Neural cell (in vitro differentiated cells): ENCODE measurements around the gene MIF. TPM values are rescaled to one million over a fixed set of nuclear protein-coding genes. Genes with fewer than 3 reads are reported as not detected.

Experiments used
- H2AFZ ChIP-seq: fragments of 200-600, 300-800 bp; sonication (generic), shearing (Covaris generic); 2 replicates; pipeline ENCODE4 v1.6.0; 2014; ENCODE audit warnings: low read depth, mild to moderate bottlenecking, antibody characterized with exemption, low read length, moderate library complexity
- H3F3A ChIP-seq: fragments of 200-600 bp; shearing (Covaris generic); 2 replicates; pipeline ENCODE4 v1.6.1; 2016; ENCODE audit warnings: mild to moderate bottlenecking, moderate library complexity, mixed read lengths, antibody characterized with exemption, low read length; ENCODE audit not compliant: insufficient read depth, poor library complexity, severe bottlenecking
- H3K27ac ChIP-seq: fragments of 200-600, 300-800 bp; sonication (generic), shearing (Covaris generic); 2 replicates; pipeline ENCODE4 v1.5.1; 2014; ENCODE audit warnings: mild to moderate bottlenecking, low read length, moderate library complexity
- H3K27me3 ChIP-seq: fragments of 300-800, 200-600 bp; sonication (generic), shearing (Covaris generic); 2 replicates; pipeline ENCODE4 v1.6.0; 2014; ENCODE audit warnings: mild to moderate bottlenecking, low read depth, low read length, moderate library complexity; ENCODE audit not compliant: insufficient read depth
- H3K36me3 ChIP-seq: fragments of 300-800, 200-600 bp; sonication (generic), shearing (Covaris generic); 2 replicates; pipeline ENCODE4 v1.5.1; 2014; ENCODE audit warnings: mild to moderate bottlenecking, antibody characterized with exemption, low read length, moderate library complexity; ENCODE audit not compliant: insufficient read depth
- H3K4me2 ChIP-seq: fragments of 300-800, 200-600 bp; sonication (generic), shearing (Covaris generic); 2 replicates; pipeline ENCODE4 v1.6.0; 2014; ENCODE audit warnings: mild to moderate bottlenecking, low read length
- H3K4me3 ChIP-seq: fragments of 300-800, 200-600 bp; sonication (generic), shearing (Covaris generic); 2 replicates; pipeline ENCODE4 v1.5.1; 2014; ENCODE audit warnings: mild to moderate bottlenecking, low read length, moderate library complexity
- H3K79me2 ChIP-seq: fragments of 200-600 bp; shearing (Covaris generic); replicated peaks from 2 replicates; pipeline ENCODE4 v1.6.0; 2014; ENCODE audit warnings: mild to moderate bottlenecking, low read length, moderate library complexity; ENCODE audit not compliant: insufficient read depth
- H3K9ac ChIP-seq: fragments of 300-800, 200-600 bp; sonication (generic), shearing (Covaris generic); 2 replicates; pipeline ENCODE4 v1.6.1; 2016; ENCODE audit warnings: mild to moderate bottlenecking, low read length, mixed read lengths
- H3K9me2 ChIP-seq: fragments of 200-600 bp; shearing (Covaris generic); 2 replicates; pipeline ENCODE4 v1.6.1; 2016; ENCODE audit warnings: mild to moderate bottlenecking, low read length, mixed read lengths; ENCODE audit not compliant: insufficient read depth
- H3K9me3 ChIP-seq: fragments of 200-600, 300-800 bp; sonication (generic), shearing (Covaris generic); 2 replicates; pipeline ENCODE4 v1.6.1; 2016; ENCODE audit warnings: mild to moderate bottlenecking, mixed run types, low read length, moderate library complexity, mixed read lengths
- H4K20me1 ChIP-seq: fragments of 200-600 bp; shearing (Covaris generic); 2 replicates; pipeline ENCODE4 v1.6.1; 2016; ENCODE audit warnings: mild to moderate bottlenecking, mixed run types; ENCODE audit not compliant: insufficient read depth
- CTCF ChIP-seq: fragments of 450-650 bp; IDR thresholded peaks from 2 replicates; pipeline ENCODE4 v1.5.1; 2014; ENCODE audit warnings: antibody characterized with exemption, mild to moderate bottlenecking, moderate library complexity; ENCODE audit not compliant: poor library complexity, severe bottlenecking
- EP300 ChIP-seq: fragments of 450-650 bp; conservative IDR thresholded peaks from 2 replicates; pipeline ENCODE4 v1.6.1; 2014; ENCODE audit warnings: antibody characterized with exemption, mild to moderate bottlenecking, moderate library complexity; ENCODE audit not compliant: poor library complexity, severe bottlenecking
- EZH2 ChIP-seq: fragments of 200-600, 300-800 bp; shearing (Covaris generic), sonication (generic); IDR thresholded peaks from 2 replicates; pipeline ENCODE4 v1.6.1; 2014; ENCODE audit warnings: antibody characterized with exemption, low read length, borderline replicate concordance, mild to moderate bottlenecking; ENCODE audit not compliant: insufficient read depth, poor library complexity, severe bottlenecking
- MXI1 ChIP-seq: fragments of 450-650 bp; conservative IDR thresholded peaks from 2 replicates; pipeline ENCODE4 v1.6.1; 2014; ENCODE audit warnings: antibody characterized with exemption, mild to moderate bottlenecking; ENCODE audit not compliant: poor library complexity, severe bottlenecking
- POLR2AphosphoS5 ChIP-seq: IDR thresholded peaks from 2 replicates; pipeline ENCODE4 v1.6.1; 2012
- RAD21 ChIP-seq: fragments of 450-650 bp; conservative IDR thresholded peaks from 2 replicates; pipeline ENCODE4 v1.6.1; 2014; ENCODE audit warnings: antibody characterized with exemption, mild to moderate bottlenecking, moderate library complexity
- REST ChIP-seq: IDR thresholded peaks from 2 replicates; pipeline ENCODE4 v1.6.1; 2012; ENCODE audit warnings: borderline replicate concordance
- SMC3 ChIP-seq: fragments of 450-650 bp; conservative IDR thresholded peaks from 2 replicates; pipeline ENCODE4 v1.6.1; 2014; ENCODE audit warnings: antibody characterized with exemption, mild to moderate bottlenecking, moderate library complexity; ENCODE audit not compliant: poor library complexity
- TAF1 ChIP-seq: IDR thresholded peaks from 2 replicates; pipeline ENCODE4 v1.6.1; 2012; ENCODE audit warnings: low read depth
- polyA plus RNA-seq: library from polyadenylated mRNA; depleted of rRNA; stranded (reverse); fragments of >200 nt; gene quantifications from 2 replicates; pipeline ENCODE4 v1.2.3, GENCODE V29; 2014

Gene MIF
- polyA plus RNA-seq, 1 donor from 2014 or later: 369 TPM

GRCh38 chr22:23877566-23877965, 16.6 kb upstream of the MIF start:
- no peak overlapping the region for H3K4me3 ChIP-seq
- no peak overlapping the region for H3K27ac ChIP-seq
- H3K4me2 ChIP-seq: no peak overlapping the region
- H3K9me3 ChIP-seq: no peaks in the 10 kb centered on the region
- TF ChIP-seq SMC3 (no peak), POLR2AphosphoS5 (no peak), EZH2 (no peak), REST (no peak), RAD21 (no peak), MXI1 (no peak)
- no peaks in the 10 kb centered on the region for H3F3A ChIP-seq
- H2AFZ ChIP-seq: no peak overlapping the region
- no peaks in the 10 kb centered on the region for H3K36me3 ChIP-seq
- no peaks in the 10 kb centered on the region for H3K9me2 ChIP-seq
- H3K27me3 ChIP-seq: no peaks in the 10 kb centered on the region
- H4K20me1 ChIP-seq: no peaks in the 10 kb centered on the region
- H3K9ac ChIP-seq: no peak overlapping the region
- no peaks in the 10 kb centered on the region for H3K79me2 ChIP-seq

- H3K36me3 ChIP-seq: no peaks in the 10 kb centered on the region
- H2AFZ ChIP-seq: no peak overlapping the region
- H3K4me2 ChIP-seq: no peak overlapping the region
- H3K4me3 ChIP-seq: no peak overlapping the region
- H3K79me2 ChIP-seq: no peaks in the 10 kb centered on the region
- H3F3A ChIP-seq: no peaks in the 10 kb centered on the region
- no peak overlapping the region for H3K27ac ChIP-seq
- no peaks in the 10 kb centered on the region for H3K9me3 ChIP-seq
- H4K20me1 ChIP-seq: no peaks in the 10 kb centered on the region
- no peaks in the 10 kb centered on the region for H3K27me3 ChIP-seq
- no peak overlapping the region for H3K9ac ChIP-seq
- H3K9me2 ChIP-seq: no peaks in the 10 kb centered on the region
- TF ChIP-seq EZH2 (no peak), REST (no peak), TAF1 (no peak), POLR2AphosphoS5 (no peak), CTCF (no peak), EP300 (no peak), MXI1 (no peak), SMC3 (no peak), RAD21 (no peak)
Measured at GRCh38 chr22:23878219-23878618, 16.0 kb upstream of the MIF start.
